GM21529 (cell line): ENCODE data around the gene BUD31.
"Not testable (repeated sequence)": the region's sequence is repeated elsewhere in the genome, so short reads cannot be mapped to it uniquely, and the experiment has no call there.

Experiments used
- ATAC-seq: cut with Tn5 transposase; IDR thresholded peaks from one replicate; pipeline ENCODE4 v1.9.1; 2021; ENCODE audit not compliant: unreplicated experiment

BUD31 gene

DNA sequence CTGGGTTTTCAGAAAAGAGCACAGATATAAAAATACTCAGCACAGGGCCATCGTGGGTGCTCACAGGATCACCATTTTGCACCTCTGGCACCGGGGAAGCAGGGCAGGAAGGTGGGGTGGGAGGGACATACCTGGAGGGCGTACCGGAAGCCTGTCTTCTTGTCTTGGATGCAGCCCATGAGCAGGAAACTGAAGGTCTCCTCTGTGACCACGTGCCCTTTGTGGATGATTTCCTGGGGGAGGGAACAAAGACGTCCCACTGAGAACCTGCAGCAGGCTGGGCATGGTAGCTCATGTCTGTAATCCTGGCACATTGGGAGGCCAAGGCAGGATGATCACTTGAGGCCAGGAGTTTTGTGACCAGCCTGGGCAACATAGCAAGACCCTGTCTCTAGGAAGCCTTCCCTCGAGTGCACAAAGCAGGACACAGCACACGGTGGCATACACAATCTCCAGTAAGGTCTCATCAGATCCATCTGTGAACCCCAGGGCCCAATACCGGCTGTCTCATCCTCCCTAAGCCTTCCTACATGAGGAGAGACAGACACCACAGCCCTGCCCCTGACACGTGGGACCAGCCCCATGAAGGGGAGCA lies 20.3 kb downstream of the BUD31 start:
- no peak for ATAC-seq

DNA sequence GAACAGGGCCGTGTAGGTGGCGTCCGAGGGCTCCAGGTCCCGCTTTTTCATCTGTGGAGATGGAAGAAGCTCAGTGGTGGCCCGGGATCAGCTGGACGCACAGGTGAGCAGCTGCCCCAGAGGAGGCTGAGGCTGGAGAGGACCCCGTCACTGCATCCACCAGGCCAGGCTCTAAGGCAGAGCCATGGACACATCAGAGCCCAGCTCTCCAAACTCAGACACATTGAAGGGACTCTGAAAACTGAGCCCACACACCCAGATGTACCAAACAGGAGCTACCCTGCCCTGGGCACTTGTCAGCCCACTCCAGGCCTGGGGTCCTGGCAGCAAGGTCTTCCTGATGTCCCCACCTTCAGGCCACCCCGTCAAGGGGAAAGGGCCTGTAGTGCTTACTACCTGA lies 21.0 kb downstream of the BUD31 start:
- no peak for ATAC-seq

DNA sequence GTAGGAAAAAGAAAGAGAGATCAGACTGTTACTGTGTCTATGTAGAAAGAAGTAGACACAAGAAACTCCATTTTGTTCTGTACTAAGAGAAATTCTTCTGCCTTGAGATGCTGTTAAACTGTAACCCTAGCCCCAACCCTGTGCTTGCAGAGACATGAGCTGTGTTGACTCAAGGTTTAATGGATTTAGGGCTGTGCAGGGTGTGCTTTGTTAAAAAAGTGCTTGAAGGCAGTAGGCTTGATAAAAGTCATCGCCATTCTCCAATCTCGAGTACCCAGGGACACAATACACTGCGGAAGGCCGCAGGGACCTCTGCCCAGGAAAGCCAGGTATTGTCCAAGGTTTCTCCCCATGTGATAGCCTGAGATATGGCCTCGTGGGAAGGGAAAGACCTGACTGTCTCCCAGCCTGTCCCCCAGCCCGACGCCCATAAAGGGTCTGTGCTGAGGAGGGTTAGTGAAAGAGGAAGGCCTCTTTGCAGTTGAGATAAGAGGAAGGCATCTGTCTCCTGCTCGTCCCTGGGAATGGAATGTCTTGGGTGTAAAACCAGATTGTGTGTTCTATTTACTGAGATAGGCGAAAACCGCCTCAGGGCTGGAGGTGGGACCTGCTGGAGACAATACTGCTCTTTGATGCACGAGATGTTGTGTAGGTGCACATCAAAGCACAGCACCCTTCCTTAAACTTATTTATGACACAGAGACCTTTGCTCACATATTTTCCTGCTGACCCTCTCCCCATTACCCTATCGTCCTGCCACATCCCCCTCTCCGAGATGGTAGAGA lies 23.2 kb downstream of the BUD31 start:
- not testable (repeated sequence) for ATAC-seq

DNA sequence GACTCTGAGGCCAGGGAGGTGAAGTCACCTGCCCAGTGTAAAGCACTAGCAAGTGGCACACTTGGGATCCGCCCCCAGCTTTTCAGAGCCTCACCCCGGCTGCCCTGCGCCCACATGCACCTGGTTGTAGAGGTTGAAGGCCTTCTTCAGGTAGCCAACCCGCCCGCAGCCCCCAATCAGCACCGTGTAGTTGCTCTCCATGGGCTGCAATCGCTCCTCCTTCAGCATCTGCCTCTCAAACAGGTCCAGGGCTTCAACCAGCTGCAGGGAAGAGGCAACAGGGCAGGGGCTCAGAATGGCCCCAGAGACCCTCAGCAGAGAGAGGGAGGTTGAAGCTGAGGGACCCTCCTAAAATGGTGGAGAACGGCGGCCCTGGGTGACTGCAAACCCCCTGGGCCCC lies 24.4 kb downstream of the BUD31 start:
- ATAC-seq: no peak

- ATAC-seq: no peak
Measured at GRCh38 chr7:99437946-99438572, 29.3 kb downstream of the BUD31 start.

- ATAC-seq: peak; percentile 93
Measured at GRCh38 chr7:99438573-99439480, 30.1 kb downstream of the BUD31 start, which contains the start of the genes CPSF4 and PTCD1. CPSF4 (plus strand) TSS chr7:99438943; CDS start chr7:99439083, 140 bp downstream. PTCD1 (minus strand) TSS chr7:99438798; CDS start chr7:99435242, 3,556 bp downstream.

DNA sequence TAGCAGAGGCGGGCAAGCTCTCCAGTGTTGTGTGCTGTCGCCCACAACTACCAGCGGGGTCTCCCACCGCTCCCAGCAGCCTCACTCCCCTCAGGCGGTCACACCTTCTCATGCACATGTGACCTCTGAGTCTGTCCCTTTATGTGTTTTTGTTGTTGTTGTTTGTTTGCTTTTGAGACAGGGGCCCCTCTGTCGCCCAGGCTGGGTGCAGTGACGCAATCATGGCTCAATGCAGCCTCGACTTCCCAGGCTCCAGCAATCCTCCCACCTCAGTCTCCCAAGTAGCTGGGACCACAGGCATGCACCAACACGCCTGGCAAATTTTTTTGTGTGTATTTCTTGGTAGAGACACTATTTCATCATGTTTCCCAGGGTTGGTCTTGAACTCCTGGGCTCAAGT lies 31.4 kb downstream of the BUD31 start:
- no peak for ATAC-seq

GRCh38 chr7:99446096-99446495 lies 37.3 kb downstream of the BUD31 start:
- no peak for ATAC-seq

DNA sequence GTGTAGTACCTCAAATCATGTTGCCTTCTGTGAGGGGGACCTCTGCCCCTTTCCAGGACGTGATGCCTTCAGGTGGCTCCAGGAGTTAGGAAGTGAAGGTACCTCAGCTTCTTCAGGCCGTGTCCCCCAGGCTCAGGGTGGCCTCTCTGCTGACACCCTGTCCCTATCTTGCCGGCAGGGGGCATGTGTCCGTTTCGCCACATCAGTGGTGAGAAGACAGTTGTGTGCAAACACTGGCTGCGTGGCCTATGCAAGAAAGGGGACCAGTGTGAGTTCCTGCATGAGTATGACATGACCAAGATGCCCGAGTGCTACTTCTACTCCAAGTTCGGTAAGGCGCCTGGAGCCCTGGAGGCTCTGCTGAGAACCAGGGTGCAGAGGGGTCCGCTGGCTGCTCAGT lies 39.2 kb downstream of the BUD31 start:
- ATAC-seq: no peak

DNA sequence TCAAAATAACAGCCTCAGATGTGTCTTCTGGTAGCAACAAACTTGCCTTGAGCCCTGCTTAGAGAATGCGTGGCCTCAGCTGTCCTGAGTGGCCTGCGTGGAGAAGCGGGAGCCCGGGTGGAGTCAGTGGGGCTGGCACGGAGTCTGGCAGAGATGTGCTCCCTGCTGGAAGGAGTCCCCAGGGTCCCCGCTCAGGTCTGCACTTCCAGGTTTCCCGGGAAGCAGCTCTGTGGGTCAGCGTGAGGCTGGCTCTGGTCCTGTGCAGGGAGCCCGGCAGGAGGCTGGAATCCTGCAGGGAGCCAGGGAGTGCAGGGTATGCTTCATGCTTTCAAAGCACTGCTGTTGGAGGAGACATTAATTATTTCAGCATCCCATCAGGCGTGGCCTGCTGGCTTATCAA lies 40.1 kb downstream of the BUD31 start:
- no peak for ATAC-seq

DNA sequence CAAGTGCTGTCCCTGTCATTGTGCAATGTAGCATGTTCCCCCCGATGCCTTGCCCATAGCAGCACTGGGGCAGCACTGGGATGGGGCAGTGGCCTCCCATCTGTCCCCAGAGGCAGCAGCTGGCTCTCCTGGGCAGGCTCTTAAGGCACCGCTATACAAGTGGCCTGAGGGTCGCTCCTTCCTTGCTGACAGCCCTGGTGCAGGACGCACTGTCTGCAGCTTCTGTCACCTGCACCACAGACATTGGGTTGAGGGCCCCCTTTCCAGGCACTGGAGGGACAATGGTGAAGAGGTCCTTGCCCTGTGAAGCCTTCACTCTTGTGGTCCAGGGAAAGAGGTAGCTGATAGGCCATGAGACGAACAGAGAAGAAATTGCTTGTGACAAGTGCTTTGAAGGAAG lies 40.6 kb downstream of the BUD31 start:
- ATAC-seq: no peak

- ATAC-seq: no peak
Measured at GRCh38 chr7:99451936-99452335, 43.2 kb downstream of the BUD31 start.

DNA sequence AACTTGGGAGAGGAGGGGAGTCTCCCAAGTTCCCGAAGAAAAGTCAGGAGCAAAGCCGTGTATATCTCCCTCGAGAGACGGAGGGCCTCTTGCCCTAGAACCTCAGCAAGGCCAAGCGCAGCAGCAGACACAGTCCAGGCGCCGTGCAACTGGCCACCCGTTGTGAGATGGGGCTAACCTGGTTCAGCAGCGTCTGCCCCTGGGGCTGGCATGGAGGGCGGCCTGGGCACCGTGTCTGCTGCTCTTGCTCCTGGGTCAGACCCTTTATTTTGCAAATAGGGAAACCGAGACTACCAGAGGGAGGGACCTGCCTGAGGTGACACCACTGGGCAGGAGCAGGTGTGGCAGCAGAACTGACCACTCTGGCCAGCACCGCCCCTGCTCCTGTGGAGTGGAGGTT lies 43.8 kb downstream of the BUD31 start:
- ATAC-seq: no peak

DNA sequence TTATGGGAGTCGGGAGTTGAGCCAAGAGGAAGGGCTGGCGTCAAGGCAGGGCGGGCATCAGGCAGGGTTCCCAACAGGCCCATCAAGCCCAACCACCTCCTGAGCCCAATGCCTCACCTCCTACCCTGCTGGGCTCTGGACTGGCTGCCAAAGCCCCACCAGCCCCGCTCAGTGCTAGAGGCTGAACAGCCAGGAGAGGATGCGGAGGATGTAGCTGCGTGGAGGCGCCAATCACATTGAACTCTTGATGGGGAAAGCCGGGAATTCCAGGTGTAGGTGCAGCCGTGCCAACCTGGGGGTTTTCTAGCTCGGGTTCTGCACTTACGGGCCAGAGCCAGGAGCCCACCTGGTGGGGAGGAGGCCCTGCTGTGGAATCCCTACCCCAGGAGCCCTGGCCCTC lies 44.3 kb downstream of the BUD31 start:
- ATAC-seq: no peak

DNA sequence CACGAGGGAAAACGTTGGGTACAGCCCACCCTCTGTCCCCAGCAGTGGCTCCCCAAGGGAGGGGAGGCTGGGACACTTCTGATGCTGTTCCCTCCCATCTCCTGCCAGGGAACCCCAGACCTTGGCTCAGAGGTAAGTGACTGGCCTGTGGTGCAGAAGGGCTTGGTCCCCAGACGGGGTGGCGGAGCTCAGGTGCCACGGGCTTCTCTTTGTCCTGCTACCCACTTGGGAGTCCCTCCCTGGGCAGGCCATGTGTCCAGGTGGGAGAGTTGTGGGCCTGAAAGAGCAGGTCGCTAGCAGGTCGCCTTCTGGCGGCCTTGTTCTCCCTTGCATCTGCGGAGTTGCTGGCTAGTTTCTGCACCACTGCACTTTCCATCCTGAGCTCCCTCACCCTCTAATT lies 47.1 kb downstream of the BUD31 start:
- ATAC-seq: no peak

DNA sequence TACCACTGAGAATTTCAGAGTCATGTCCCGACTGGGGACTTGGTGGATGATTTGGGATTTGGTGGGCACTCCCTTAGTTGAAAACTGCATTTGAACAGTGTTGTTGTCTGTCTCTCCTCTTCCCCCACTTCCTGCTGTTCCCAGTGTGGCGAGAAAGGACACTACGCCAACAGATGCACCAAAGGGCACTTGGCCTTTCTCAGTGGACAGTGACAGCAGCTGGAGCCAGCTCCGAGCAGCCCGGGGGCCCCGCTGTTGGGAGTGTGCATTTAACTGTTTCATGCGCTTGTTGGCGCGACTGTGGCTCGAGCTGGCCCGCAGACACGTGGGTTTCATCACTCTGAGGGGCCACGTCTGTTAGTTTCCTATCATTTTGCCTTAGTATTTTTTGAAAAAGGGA lies 47.5 kb downstream of the BUD31 start:
- ATAC-seq: no peak

- ATAC-seq: no peak
Measured at GRCh38 chr7:99457050-99457649, 48.4 kb downstream of the BUD31 start.

GRCh38 chr7:99457650-99458493 lies 49.1 kb downstream of the BUD31 start:
- no peak for ATAC-seq

DNA sequence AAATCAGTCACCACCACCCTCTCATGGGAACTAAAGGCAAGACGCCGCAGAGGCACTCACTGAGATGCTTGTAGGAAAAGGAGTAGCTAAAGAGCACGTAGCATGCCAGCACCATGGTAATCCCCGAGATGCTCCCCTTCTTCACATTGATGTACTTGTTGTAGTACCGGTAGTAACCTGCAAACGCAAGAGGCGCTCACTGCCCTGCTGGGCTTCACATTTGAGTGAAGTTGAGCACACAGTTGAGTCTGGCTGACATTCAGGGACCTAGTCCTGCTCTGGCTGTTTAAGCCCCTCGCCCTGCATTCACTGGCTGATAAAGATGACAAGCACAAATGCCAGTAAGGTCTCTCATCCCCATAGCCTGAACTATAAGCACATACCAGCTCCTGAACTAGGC lies 50.3 kb downstream of the BUD31 start:
- no peak for ATAC-seq

- ATAC-seq: no peak
Measured at GRCh38 chr7:99460651-99461050, 51.9 kb downstream of the BUD31 start.
